SK-N-SH (cell line): Measurements from ENCODE around the gene GNB1L. TPM values are rescaled to one million over a fixed set of nuclear protein-coding genes. Genes with fewer than 3 reads are reported as not detected.
A peak's percentile ranks its signal among the peaks of the same experiment; 100 is the strongest.

Experiments used
- CTCF ChIA-PET: fragments of 300-600, 350-600 bp; formaldehyde crosslinking; extraction: SDS; loops from one replicate; lab custom pipeline; 2021; lab: Yijun Ruan, JAX
- POLR2A ChIA-PET: fragments of 350-600 bp; sonication (Branson Sonifier 250); formaldehyde crosslinking; extraction: SDS; loops from one replicate; lab custom pipeline; 2020; ENCODE audit warnings: antibody characterized with exemption, inconsistent platforms; lab: Yijun Ruan, JAX
- DNase-seq: peaks from one replicate; pipeline ENCODE4 v3.0.0; 2012
- H2AFZ ChIP-seq: fragments of 200-600 bp; sonication (generic); 2 replicates; pipeline ENCODE4 v1.8.1; 2016; ENCODE audit warnings: antibody characterized with exemption, mild to moderate bottlenecking, low read depth
- H3F3A ChIP-seq: fragments of 200-600 bp; sonication (generic); replicated peaks from 2 replicates; pipeline ENCODE3; 2016; ENCODE audit warnings: antibody characterized with exemption, mild to moderate bottlenecking; ENCODE audit not compliant: insufficient read depth
- H3K27ac ChIP-seq, 2 experiments: fragments of 200-500 bp in 1 of 2; fragments of 200-600 bp in 1 of 2; sonication (Bioruptor generic) in 1 of 2; sonication (generic), shearing (Covaris generic) in 1 of 2; 2 replicates each; pipeline versions ENCODE4 v1.5.1 to v1.6.1; 2014 to 2016; ENCODE audit warnings: low read depth in 2 of 2, inconsistent platforms in 1 of 2, low read length in 1 of 2, mild to moderate bottlenecking in 1 of 2, mixed read lengths in 1 of 2
- H3K27me3 ChIP-seq: fragments of 200-600 bp; sonication (generic), shearing (Covaris generic); 2 replicates; pipeline ENCODE4 v1.6.1; 2016; ENCODE audit warnings: mixed run types; ENCODE audit not compliant: insufficient read depth
- H3K36me3 ChIP-seq, 2 experiments: fragments of 200-500 bp in 1 of 2; fragments of 200-600 bp in 1 of 2; sonication (Bioruptor generic) in 1 of 2; sonication (generic) in 1 of 2; replicated peaks in 1 of 2; 2 replicates each; pipeline versions ENCODE3 to v1.5.1; 2014 to 2016; ENCODE audit warnings: low read length in 1 of 2, mild to moderate bottlenecking in 1 of 2; ENCODE audit not compliant: insufficient read depth in 2 of 2, control insufficient read depth in 1 of 2
- H3K4me1 ChIP-seq, 2 experiments: fragments of 200-500 bp in 1 of 2; fragments of 200-600 bp in 1 of 2; sonication (Bioruptor generic) in 1 of 2; sonication (generic), shearing (Covaris generic) in 1 of 2; 2 replicates each; pipeline versions ENCODE4 v1.5.1 to v1.6.1; 2014 to 2016; ENCODE audit warnings: low read depth in 1 of 2, low read length in 1 of 2, mixed run types in 1 of 2; ENCODE audit not compliant: insufficient read depth in 2 of 2, control insufficient read depth in 1 of 2
- H3K4me2 ChIP-seq: fragments of 200-600 bp; sonication (generic), shearing (Covaris generic); 2 replicates; pipeline ENCODE4 v1.6.1; 2017; ENCODE audit warnings: mixed run types
- H3K4me3 ChIP-seq, 2 experiments: fragments of 200-500 bp in 1 of 2; fragments of 200-600 bp in 1 of 2; sonication (Bioruptor generic) in 1 of 2; sonication (generic), shearing (Covaris generic) in 1 of 2; 2 replicates each; pipeline versions ENCODE4 v1.5.1 to v1.8.1; 2014 to 2016; ENCODE audit warnings: low read depth in 2 of 2, inconsistent platforms in 1 of 2, low read length in 1 of 2, mild to moderate bottlenecking in 1 of 2, mixed read lengths in 1 of 2, moderate library complexity in 1 of 2
- H3K79me2 ChIP-seq: fragments of 200-600 bp; sonication (generic); 2 replicates; pipeline ENCODE4 v1.8.1; 2017; ENCODE audit warnings: mild to moderate bottlenecking; ENCODE audit not compliant: insufficient read depth
- H3K9ac ChIP-seq: fragments of 200-600 bp; sonication (generic); 2 replicates; pipeline ENCODE4 v1.6.1; 2017; ENCODE audit warnings: mixed run types
- H3K9me2 ChIP-seq: fragments of 200-600 bp; sonication (generic); 2 replicates; pipeline ENCODE4 v1.6.1; 2017; ENCODE audit warnings: mixed run types
- H3K9me3 ChIP-seq: fragments of 200-600 bp; sonication (generic); 2 replicates; pipeline ENCODE4 v1.6.1; 2017; ENCODE audit warnings: mixed run types, mild to moderate bottlenecking, moderate library complexity
- H4K20me1 ChIP-seq: fragments of 200-600 bp; sonication (generic); 2 replicates; pipeline ENCODE4 v1.6.1; 2017; ENCODE audit warnings: mild to moderate bottlenecking, mixed run types; ENCODE audit not compliant: insufficient read depth
- CHD2 ChIP-seq: fragments of 150-350 bp; IDR thresholded peaks from 2 replicates; pipeline ENCODE4 v1.6.1; 2018; ENCODE audit warnings: low read length; ENCODE audit not compliant: partially characterized antibody
- EP300 ChIP-seq, 2 experiments: IDR thresholded peaks; 2 replicates each; pipeline versions ENCODE4 v1.4.0 to v1.6.1; 2012; ENCODE audit warnings: borderline replicate concordance in 1 of 2, low read depth in 1 of 2, low read length in 1 of 2
- FOSL2 ChIP-seq: IDR thresholded peaks from 2 replicates; pipeline ENCODE4 v1.4.0; 2012; ENCODE audit warnings: low read depth, mild to moderate bottlenecking, moderate library complexity, borderline replicate concordance
- FOXM1 ChIP-seq: IDR thresholded peaks from 2 replicates; pipeline ENCODE4 v1.4.0; 2012; ENCODE audit warnings: low read depth, mild to moderate bottlenecking
- GABPA ChIP-seq: IDR thresholded peaks from 2 replicates; pipeline ENCODE4 v1.4.0; 2012; ENCODE audit warnings: low read depth, mild to moderate bottlenecking
- JUND ChIP-seq: IDR thresholded peaks from 2 replicates; pipeline ENCODE4 v1.4.0; 2012
- NFIC ChIP-seq: IDR thresholded peaks from 2 replicates; pipeline ENCODE4 v1.4.0; 2012; ENCODE audit warnings: borderline replicate concordance
- RAD21 ChIP-seq: IDR thresholded peaks from 2 replicates; pipeline ENCODE4 v1.6.1; 2012; ENCODE audit warnings: mild to moderate bottlenecking, low read length
- RCOR1 ChIP-seq: fragments of 150-350 bp; IDR thresholded peaks from 2 replicates; pipeline ENCODE4 v1.6.1; 2017; ENCODE audit warnings: antibody characterized with exemption, low read length
- RFX5 ChIP-seq: IDR thresholded peaks from 2 replicates; pipeline ENCODE4 v1.6.1; 2012; ENCODE audit warnings: mild to moderate bottlenecking, improper control_type of control experiment, low read length
- SIN3A ChIP-seq: IDR thresholded peaks from 2 replicates; pipeline ENCODE4 v1.6.1; 2012; ENCODE audit warnings: low read depth, mild to moderate bottlenecking, low read length, moderate library complexity, borderline replicate concordance
- TEAD4 ChIP-seq: IDR thresholded peaks from 2 replicates; pipeline ENCODE4 v1.4.0; 2012; ENCODE audit warnings: mild to moderate bottlenecking, borderline replicate concordance; ENCODE audit not compliant: insufficient read depth
- YY1 ChIP-seq: IDR thresholded peaks from 2 replicates; pipeline ENCODE4 v1.4.0; 2012; ENCODE audit warnings: low read depth, mild to moderate bottlenecking
- WGBS: methylation state at CpG from one replicate; pipeline ENCODE4 v1.1.6; 2017; ENCODE audit warnings: low lambda C conversion rate; 5-methylcytosine and 5-hydroxymethylcytosine counted together
- polyA plus RNA-seq, 3 experiments: library from polyadenylated mRNA; depleted of rRNA; stranded (reverse); fragments of >200 nt; gene quantifications; 2 replicates each; pipeline ENCODE4 v1.2.3, GENCODE V29; 2012
- TF ChIP-seq, protein P1 (sequence below): IDR thresholded peaks from 2 replicates; pipeline ENCODE4 v1.4.0; 2012; ENCODE audit warnings: low read depth, borderline replicate concordance
- TF ChIP-seq, protein P2 (sequence below): fragments of 150-350 bp; IDR thresholded peaks from 2 replicates; pipeline ENCODE4 v1.6.1; 2017; ENCODE audit warnings: antibody characterized with exemption, low read length, low read depth, borderline replicate concordance
- TF ChIP-seq, protein P3 (sequence below): IDR thresholded peaks from 2 replicates; pipeline ENCODE4 v1.4.0; 2012; ENCODE audit warnings: low read depth
- TF ChIP-seq, protein P4 (sequence below): IDR thresholded peaks from 2 replicates; pipeline ENCODE4 v1.4.0; 2012; ENCODE audit warnings: low read depth, borderline replicate concordance

The GNB1L gene
- polyA plus RNA-seq, 1 of the 3 experiments (the other 2 are of a cell fraction) = 5.9 TPM

DNA sequence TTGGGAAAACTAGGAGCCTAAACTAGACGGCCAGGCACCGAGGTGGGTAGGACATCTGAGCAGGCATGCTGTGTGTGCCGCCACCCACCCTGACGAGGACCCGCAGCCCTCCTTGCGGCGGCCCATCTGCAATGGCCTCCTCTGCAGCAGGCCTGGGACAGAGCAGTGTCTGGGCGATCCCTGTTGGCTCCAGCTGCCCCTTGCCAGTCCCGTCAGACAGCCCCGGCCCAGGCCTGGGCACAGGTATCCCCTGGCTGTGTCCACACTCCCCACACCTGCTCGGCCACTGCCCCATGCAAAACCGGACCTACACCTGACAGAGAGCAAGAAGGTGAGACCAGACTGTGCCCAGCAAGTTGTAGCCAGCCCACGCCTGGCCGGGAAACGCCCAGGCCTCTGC is 38.7 kb upstream of the GNB1L start:
- H3K9me3 ChIP-seq = no peaks in the 10 kb centered on the region
- ChIA-PET CTCF (interaction anchor here (0.7 to 1.9 kb wide), 5 partner anchors 9 to 137 kb away, joined by 3 to 7 read pairs (median 4); no protein-coding TSS in a partner anchor), POLR2A (no interaction called here)
- no peaks in the 10 kb centered on the region for H3K27me3 ChIP-seq
- H3K4me1 ChIP-seq = peaks cover 31 to 55% of the 10 kb centered on the region in 2 experiments
- H3K36me3 ChIP-seq = peaks cover 0 to 2% of the 10 kb centered on the region in 2 experiments
- no peak overlapping the region for H3K9ac ChIP-seq
- no peak overlapping the region for H3K4me2 ChIP-seq
- H4K20me1 ChIP-seq = no peaks in the 10 kb centered on the region
- peaks cover 8% of the 10 kb centered on the region for H3F3A ChIP-seq
- no peaks in the 10 kb centered on the region for H3K79me2 ChIP-seq
- no peaks in the 10 kb centered on the region for H3K9me2 ChIP-seq
- no peak overlapping the region for H2AFZ ChIP-seq
- TF ChIP-seq, protein P1, sequence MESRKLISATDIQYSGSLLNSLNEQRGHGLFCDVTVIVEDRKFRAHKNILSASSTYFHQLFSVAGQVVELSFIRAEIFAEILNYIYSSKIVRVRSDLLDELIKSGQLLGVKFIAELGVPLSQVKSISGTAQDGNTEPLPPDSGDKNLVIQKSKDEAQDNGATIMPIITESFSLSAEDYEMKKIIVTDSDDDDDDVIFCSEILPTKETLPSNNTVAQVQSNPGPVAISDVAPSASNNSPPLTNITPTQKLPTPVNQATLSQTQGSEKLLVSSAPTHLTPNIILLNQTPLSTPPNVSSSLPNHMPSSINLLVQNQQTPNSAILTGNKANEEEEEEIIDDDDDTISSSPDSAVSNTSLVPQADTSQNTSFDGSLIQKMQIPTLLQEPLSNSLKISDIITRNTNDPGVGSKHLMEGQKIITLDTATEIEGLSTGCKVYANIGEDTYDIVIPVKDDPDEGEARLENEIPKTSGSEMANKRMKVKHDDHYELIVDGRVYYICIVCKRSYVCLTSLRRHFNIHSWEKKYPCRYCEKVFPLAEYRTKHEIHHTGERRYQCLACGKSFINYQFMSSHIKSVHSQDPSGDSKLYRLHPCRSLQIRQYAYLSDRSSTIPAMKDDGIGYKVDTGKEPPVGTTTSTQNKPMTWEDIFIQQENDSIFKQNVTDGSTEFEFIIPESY = no peak
- TF ChIP-seq EP300 (IDR thresholded peaks at IDR 0.05; ENCODE audit: borderline replicate concordance in 1 of 2, low read depth in 1 of 2, low read length in 1 of 2) (no peak), RCOR1 (no peak), CHD2 (no peak), JUND (no peak), RAD21 (no peak), NFIC (no peak), FOSL2 (no peak), YY1 (no peak), FOXM1 (no peak), GABPA (no peak), TEAD4 (no peak), RFX5 (no peak), SIN3A (no peak)
- TF ChIP-seq, protein P2, sequence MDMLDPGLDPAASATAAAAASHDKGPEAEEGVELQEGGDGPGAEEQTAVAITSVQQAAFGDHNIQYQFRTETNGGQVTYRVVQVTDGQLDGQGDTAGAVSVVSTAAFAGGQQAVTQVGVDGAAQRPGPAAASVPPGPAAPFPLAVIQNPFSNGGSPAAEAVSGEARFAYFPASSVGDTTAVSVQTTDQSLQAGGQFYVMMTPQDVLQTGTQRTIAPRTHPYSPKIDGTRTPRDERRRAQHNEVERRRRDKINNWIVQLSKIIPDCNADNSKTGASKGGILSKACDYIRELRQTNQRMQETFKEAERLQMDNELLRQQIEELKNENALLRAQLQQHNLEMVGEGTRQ = no peak
- TF ChIP-seq, protein P3, sequence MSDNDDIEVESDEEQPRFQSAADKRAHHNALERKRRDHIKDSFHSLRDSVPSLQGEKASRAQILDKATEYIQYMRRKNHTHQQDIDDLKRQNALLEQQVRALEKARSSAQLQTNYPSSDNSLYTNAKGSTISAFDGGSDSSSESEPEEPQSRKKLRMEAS = no peak
- TF ChIP-seq, protein P4, sequence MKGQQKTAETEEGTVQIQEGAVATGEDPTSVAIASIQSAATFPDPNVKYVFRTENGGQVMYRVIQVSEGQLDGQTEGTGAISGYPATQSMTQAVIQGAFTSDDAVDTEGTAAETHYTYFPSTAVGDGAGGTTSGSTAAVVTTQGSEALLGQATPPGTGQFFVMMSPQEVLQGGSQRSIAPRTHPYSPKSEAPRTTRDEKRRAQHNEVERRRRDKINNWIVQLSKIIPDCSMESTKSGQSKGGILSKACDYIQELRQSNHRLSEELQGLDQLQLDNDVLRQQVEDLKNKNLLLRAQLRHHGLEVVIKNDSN = no peak
- TF ChIP-seq, all 33 proteins: peak for 0
- no peak overlapping the region for H3K4me3 ChIP-seq
- WGBS = 90% methylated on average over 10 of the region's 15 CpGs
- H3K27ac ChIP-seq = peak overlapping the region in 1 of 2 experiments; percentile 98; a peak in 2 of 4 replicates
- DNase-seq = no peak
